Brain pericyte (primary cell): ENCODE measurements around the gene PLA2G4E.

Source experiments
- DNase-seq: peaks from one replicate; pipeline ENCODE4 v3.0.0-alpha.2; 2012; ENCODE audit warnings: low read depth, low spot score

PLA2G4E gene

GRCh38 chr15:42053914-42054313, 33.1 kb upstream of the PLA2G4E start:
- DNase-seq = no peak

- DNase-seq = no peak
Observed at GRCh38 chr15:42053010-42053409, 32.2 kb upstream of the PLA2G4E start.

GRCh38 chr15:42050484-42051255, 29.8 kb upstream of the PLA2G4E start:
- DNase-seq = no peak

GRCh38 chr15:42048821-42049200, 28.0 kb upstream of the PLA2G4E start:
- DNase-seq = no peak

- DNase-seq = no peak
Observed at GRCh38 chr15:42048080-42048820, 27.4 kb upstream of the PLA2G4E start.

GRCh38 chr15:42046597-42046996, 25.8 kb upstream of the PLA2G4E start:
- no peak for DNase-seq

- DNase-seq = no peak
Observed at GRCh38 chr15:42045211-42045615, 24.4 kb upstream of the PLA2G4E start.

- DNase-seq = no peak
Observed at GRCh38 chr15:42042602-42043400, 22.0 kb upstream of the PLA2G4E start.

- DNase-seq = no peak
Observed at GRCh38 chr15:42038401-42038800, 17.6 kb upstream of the PLA2G4E start.

- no peak for DNase-seq
Observed at GRCh38 chr15:42037656-42038055, 16.8 kb upstream of the PLA2G4E start.

GRCh38 chr15:42036966-42037365, 16.1 kb upstream of the PLA2G4E start:
- DNase-seq = no peak

GRCh38 chr15:42036112-42036905, 15.5 kb upstream of the PLA2G4E start:
- no peak for DNase-seq

GRCh38 chr15:42035435-42035761, 14.6 kb upstream of the PLA2G4E start:
- no peak for DNase-seq

- no peak for DNase-seq
Observed at GRCh38 chr15:42034628-42035434, 14.0 kb upstream of the PLA2G4E start.

GRCh38 chr15:42033214-42033873, 12.5 kb upstream of the PLA2G4E start:
- DNase-seq = no peak

- no peak for DNase-seq
Observed at GRCh38 chr15:42032376-42033213, 11.8 kb upstream of the PLA2G4E start.

GRCh38 chr15:42031198-42031915, 10.5 kb upstream of the PLA2G4E start:
- no peak for DNase-seq

GRCh38 chr15:42027521-42027920, 6.7 kb upstream of the PLA2G4E start:
- no peak for DNase-seq

GRCh38 chr15:42024303-42024702, 3.5 kb upstream of the PLA2G4E start:
- no peak for DNase-seq
